ENCODE data around the gene POTEB.
"Not testable (repeated sequence)": the region's sequence is repeated elsewhere in the genome, so short reads cannot be mapped to it uniquely, and the experiment has no call there.

The POTEB gene

GRCh38 chr15:21877635-21878034 is at the start of gene POTEB:
POTEB (minus strand) TSS chr15:21877735; CDS start chr15:21877246, 489 bp downstream.
- DNase-seq (ENCODE audit: low read depth); H3K9me3 ChIP-seq (ENCODE audit: control insufficient read depth, low read length); H3K9ac ChIP-seq (ENCODE audit: low read length); H3K27me3 ChIP-seq (replicated peaks; ENCODE audit: control insufficient read depth, insufficient read depth, low read length); H3K4me1 ChIP-seq (ENCODE audit: control insufficient read depth, insufficient read depth, low read length); H3K36me3 ChIP-seq (ENCODE audit: control insufficient read depth, insufficient read depth, low read length, severe bottlenecking); H3K4me3 ChIP-seq (ENCODE audit: low read length): not testable (repeated sequence)

GRCh38 chr15:21890955-21891354 is 13.4 kb upstream of the POTEB start:
- not testable (repeated sequence) for H3K36me3 ChIP-seq (ENCODE audit: control insufficient read depth, insufficient read depth, low read length, severe bottlenecking); H3K9ac ChIP-seq (ENCODE audit: low read length); H3K4me3 ChIP-seq (ENCODE audit: low read length); DNase-seq (ENCODE audit: low read depth); H3K4me1 ChIP-seq (ENCODE audit: control insufficient read depth, insufficient read depth, low read length); H3K9me3 ChIP-seq (ENCODE audit: control insufficient read depth, low read length); H3K27me3 ChIP-seq (replicated peaks; ENCODE audit: control insufficient read depth, insufficient read depth, low read length)

GRCh38 chr15:21889542-21889941 is 12.0 kb upstream of the POTEB start:
- not testable (repeated sequence) for H3K27me3 ChIP-seq (replicated peaks; ENCODE audit: control insufficient read depth, insufficient read depth, low read length); H3K4me3 ChIP-seq (ENCODE audit: low read length); H3K36me3 ChIP-seq (ENCODE audit: control insufficient read depth, insufficient read depth, low read length, severe bottlenecking); H3K9me3 ChIP-seq (ENCODE audit: control insufficient read depth, low read length); H3K4me1 ChIP-seq (ENCODE audit: control insufficient read depth, insufficient read depth, low read length); H3K9ac ChIP-seq (ENCODE audit: low read length); DNase-seq (ENCODE audit: low read depth)

- not testable (repeated sequence) for H3K9ac ChIP-seq (ENCODE audit: low read length); H3K9me3 ChIP-seq (ENCODE audit: control insufficient read depth, low read length); DNase-seq (ENCODE audit: low read depth); H3K4me3 ChIP-seq (ENCODE audit: low read length); H3K4me1 ChIP-seq (ENCODE audit: control insufficient read depth, insufficient read depth, low read length); H3K27me3 ChIP-seq (replicated peaks; ENCODE audit: control insufficient read depth, insufficient read depth, low read length); H3K36me3 ChIP-seq (ENCODE audit: control insufficient read depth, insufficient read depth, low read length, severe bottlenecking)
These were observed 38.7 kb downstream of the POTEB start for GRCh38 chr15:21838831-21839230.

Data from adipocyte (in vitro differentiated cells).